HG02870 (cell line): Measurements from ENCODE around the gene TCF4.

Experiments
- ATAC-seq: cut with Tn5 transposase; IDR thresholded peaks from one replicate; pipeline ENCODE4 v1.9.1; 2021; ENCODE audit warnings: mild to moderate bottlenecking, moderate library complexity; ENCODE audit not compliant: unreplicated experiment

Gene TCF4

DNA sequence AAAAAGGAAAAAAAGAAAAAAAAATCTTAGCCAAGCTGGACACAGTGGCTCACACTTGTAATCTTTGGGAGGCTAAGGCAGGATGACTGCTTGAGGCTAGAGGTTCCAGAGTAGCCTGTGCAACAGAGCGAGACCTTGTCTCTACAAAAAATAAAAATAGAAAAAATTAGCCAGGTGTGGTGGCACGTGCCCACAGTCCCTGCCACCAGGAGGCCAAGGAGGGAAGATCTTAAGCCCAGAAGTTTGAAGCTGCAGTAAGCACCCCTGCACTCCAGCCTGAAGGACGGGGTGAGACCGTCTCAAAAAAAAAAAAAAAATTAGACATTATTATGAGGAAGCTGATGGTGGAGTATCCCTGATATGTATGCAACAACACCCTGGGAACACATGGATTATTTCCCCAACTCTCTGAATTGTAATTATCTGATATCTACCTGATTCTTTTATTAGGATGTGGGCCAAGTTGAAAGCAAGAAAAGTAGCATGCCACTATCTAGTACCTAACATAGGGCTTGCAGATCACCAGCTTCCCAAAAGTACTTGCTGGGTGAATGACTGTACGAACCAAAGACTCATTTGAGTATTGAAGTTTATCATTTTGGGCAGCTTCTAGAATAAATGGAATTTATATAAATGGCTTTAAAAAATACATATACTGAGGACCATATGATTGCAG lies 140.9 kb downstream of the TCF4 start:
- ATAC-seq, result peak; percentile 38

DNA sequence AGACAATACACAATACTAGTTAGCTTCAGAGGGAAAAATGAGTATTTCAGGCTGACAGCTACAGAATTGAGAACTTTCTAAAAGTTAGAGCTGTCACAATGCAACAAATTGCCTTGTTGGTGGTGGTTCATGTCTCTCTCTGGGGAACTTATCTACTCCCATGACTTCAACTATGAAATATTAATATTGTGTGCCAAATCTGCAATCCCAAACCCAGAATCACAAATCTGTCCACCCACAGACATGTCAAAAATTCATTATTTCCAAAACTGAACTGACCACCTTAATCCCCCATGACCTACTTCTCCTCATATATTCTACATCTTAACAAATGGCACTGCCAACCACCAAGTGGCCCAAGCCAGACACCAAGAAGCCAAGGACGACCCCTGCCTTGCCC lies 143.5 kb downstream of the TCF4 start:
- no peak for ATAC-seq

- no peak for ATAC-seq
These were observed 144.2 kb downstream of the TCF4 start for GRCh38 chr18:55443776-55444175.

DNA sequence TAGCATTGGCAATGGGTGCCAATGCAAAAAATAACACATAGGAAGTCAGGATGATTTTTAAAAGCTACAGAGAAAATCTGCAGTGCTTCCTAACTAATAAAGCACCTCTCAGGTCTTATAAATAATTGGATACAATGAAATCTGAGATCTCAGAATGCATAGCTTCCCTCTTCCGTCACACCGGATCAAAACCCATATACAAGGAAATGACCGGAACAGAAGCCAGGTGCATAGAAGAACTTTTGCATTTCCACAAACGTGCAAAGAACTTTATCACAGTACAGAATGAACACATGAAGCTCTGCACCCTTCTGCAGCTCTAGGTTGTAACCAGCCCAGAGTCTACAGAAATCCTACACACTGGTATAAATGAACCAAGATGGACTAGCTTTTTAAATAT lies 145.4 kb downstream of the TCF4 start:
- ATAC-seq, result no peak

GRCh38 chr18:55440988-55441387 lies 147.0 kb downstream of the TCF4 start:
- ATAC-seq, result no peak

DNA sequence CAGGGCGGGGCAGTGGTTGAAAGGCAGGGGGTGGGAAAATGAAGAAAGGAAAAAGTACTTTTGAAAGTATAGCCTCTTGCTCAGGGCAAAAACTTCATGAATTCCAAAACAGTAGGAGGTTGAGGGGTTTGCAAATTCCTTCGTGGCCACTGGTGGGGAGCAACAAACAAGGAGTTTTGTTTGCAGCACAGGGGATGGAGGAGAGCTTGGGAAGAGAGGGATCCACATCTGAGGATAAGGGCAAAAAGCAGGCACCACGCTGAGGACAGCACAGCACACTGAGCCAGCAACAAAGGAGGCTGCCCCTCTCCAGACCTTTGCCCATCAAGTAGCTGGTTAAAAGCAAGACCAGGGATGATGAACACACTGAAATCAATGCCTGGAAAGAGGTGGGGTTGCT lies 148.9 kb downstream of the TCF4 start:
- no peak for ATAC-seq

DNA sequence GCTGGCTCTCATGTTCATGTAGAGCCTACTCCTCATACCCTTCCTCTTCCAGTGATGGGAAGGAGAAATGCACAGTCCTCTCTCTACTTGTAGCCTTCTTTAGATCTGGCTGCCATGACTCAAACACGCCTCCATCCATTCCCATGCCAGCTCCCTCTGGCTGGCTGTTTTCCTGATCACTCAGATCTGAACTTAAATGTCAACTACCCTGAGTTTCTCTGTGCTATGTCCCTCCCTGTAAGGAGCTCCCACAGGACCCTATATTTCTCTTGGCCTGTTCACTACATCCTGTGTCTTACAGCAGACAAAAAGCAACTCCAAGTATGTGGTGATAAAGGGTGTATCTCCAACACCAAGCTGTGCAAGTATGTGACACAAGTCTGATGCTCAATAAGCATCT lies 152.4 kb downstream of the TCF4 start:
- no peak for ATAC-seq

- no peak for ATAC-seq
These were observed 154.3 kb downstream of the TCF4 start for GRCh38 chr18:55433648-55434047.

- ATAC-seq, result no peak
These were observed 154.9 kb downstream of the TCF4 start for GRCh38 chr18:55433140-55433539.

DNA sequence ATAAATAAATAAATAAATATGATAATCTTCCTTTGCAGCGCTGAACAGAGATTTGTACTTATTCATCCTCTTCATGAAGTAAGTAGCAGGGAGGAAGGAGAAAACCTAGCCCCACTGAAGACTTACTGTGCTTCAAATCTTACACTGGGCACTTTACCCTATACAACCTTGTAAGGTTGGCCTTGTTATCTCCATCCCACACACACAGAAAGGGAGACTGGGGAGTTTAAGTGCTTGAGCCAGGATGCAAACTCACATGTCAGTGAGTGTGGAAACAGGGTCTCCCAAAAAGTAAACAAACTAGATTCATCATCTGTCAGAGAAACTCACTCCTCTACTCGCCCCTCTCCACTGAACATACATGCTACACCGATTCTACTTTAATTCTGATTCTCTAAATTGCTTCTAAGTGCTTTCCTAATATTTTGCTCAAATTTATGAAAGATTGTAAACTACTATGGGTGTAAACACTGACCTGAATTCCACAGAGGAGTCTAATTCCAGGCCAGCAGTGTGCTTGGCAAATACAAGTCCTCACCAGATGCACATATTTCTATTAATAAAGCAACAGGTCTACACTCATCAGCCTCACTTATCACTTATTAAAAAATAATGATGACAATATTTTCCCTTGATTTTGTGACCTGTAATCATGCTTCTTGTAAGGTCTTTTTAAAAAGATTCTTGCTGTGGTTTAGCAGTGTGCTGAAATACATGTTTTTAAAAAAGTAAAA lies 155.5 kb downstream of the TCF4 start:
- ATAC-seq, result no peak

- no peak for ATAC-seq
These were observed 158.0 kb downstream of the TCF4 start for GRCh38 chr18:55430026-55430425.

GRCh38 chr18:55427951-55428350 lies 160.0 kb downstream of the TCF4 start:
- ATAC-seq, result no peak

DNA sequence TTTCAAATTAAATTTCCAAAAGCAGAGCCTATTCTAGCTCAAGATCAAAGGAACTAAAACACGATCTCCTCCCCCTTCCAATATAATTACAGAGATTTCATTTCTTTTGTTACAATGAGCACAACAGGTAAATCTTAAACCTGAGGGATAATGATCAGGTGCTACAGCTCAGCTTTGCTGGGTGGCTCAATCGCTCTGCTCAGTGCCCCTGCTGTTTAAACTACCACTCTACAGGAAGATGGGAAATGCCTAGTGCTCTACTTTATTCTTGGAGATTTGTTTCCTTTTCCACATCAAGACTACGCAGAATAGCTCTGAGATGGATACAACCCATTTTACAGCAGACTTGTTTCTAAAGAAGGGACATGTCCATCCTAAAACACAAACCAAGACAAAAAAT lies 162.3 kb downstream of the TCF4 start:
- no peak for ATAC-seq

- no peak for ATAC-seq
These were observed 165.4 kb downstream of the TCF4 start for GRCh38 chr18:55422456-55423180.

GRCh38 chr18:55421615-55422419 lies 166.2 kb downstream of the TCF4 start:
- ATAC-seq, result no peak

- no peak for ATAC-seq
These were observed 166.7 kb downstream of the TCF4 start for GRCh38 chr18:55421308-55421614.

- peak; percentile 44 for ATAC-seq
These were observed 167.2 kb downstream of the TCF4 start for GRCh38 chr18:55420665-55421307.

- peak; percentile 9 for ATAC-seq
These were observed 167.9 kb downstream of the TCF4 start for GRCh38 chr18:55419947-55420664.

DNA sequence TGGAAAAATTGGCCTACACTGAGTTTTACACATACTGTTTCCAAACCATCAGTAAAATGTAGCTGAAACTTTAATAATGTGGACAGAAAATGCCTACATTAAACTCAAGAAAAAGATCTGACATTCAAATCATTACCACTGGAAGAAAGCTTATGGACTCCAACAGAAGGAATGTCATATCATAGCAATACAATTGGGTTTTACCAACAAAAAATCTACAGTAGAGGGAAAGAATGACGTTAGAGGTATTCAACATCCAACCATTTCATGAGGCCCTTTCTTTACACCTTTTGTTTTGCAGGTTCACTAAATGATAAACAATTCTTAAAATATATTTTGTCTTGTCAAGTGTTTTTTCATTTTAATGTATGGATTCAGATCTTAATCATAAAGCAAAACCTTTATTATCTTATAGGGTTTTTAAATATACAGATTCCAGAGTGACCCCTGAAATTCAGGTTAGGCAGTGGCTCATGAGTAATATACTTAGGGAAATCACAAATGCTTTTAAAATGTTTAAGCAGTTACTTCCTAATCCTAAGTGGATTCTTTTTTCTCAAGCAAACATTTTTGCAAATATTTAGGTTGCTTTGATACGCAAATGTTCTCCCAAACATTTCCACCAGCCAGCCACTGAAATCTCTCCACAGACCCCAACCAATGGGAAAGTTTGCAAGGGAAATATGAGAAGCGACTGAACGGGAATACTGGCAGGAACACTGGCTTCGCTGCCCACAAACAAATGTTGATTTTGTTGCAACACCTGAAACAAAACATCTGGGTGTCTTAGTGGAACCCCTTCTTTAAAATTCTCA lies 168.7 kb downstream of the TCF4 start:
- no peak for ATAC-seq
